AG09309 (cell line): ENCODE measurements around the gene SLF1.

Source experiments
- DNase-seq: peaks from one replicate; pipeline ENCODE4 v3.0.0-alpha.2; 2010; ENCODE audit warnings: low read depth
- H3K4me3 ChIP-seq: 2 replicates; pipeline ENCODE4 v1.5.1; 2011; ENCODE audit warnings: mild to moderate bottlenecking, low read depth, low read length, moderate library complexity; ENCODE audit not compliant: control insufficient read depth
- CTCF ChIP-seq: IDR thresholded peaks from 2 replicates; pipeline ENCODE4 v1.5.1; 2011; ENCODE audit warnings: mild to moderate bottlenecking, low read depth, low read length, inconsistent platforms; ENCODE audit not compliant: insufficient read depth, control insufficient read depth; ENCODE audit errors: missing control alignments

The SLF1 gene

GRCh38 chr5:94613583-94613982 is 4.9 kb upstream of the SLF1 start:
- H3K4me3 ChIP-seq, result no peak overlapping the region
- no peak for DNase-seq
- peak; percentile 13 for TF ChIP-seq CTCF

- DNase-seq, result no peak
- no peak overlapping the region for H3K4me3 ChIP-seq
- TF ChIP-seq CTCF, result no peak
These were observed 4.2 kb upstream of the SLF1 start for GRCh38 chr5:94614156-94614805.

GRCh38 chr5:94615862-94616261 is 2.6 kb upstream of the SLF1 start:
- DNase-seq, result no peak
- no peak overlapping the region for H3K4me3 ChIP-seq
- no peak for TF ChIP-seq CTCF

GRCh38 chr5:94618029-94618492 is 408 bp upstream of the SLF1 start:
- TF ChIP-seq CTCF, result no peak
- DNase-seq, result no peak
- peak overlapping the region; percentile 85 for H3K4me3 ChIP-seq

GRCh38 chr5:94620256-94620655 is 1.8 kb downstream of the SLF1 start:
- no peak for TF ChIP-seq CTCF
- H3K4me3 ChIP-seq, result no peak overlapping the region
- DNase-seq, result no peak

- TF ChIP-seq CTCF, result no peak
- no peak overlapping the region for H3K4me3 ChIP-seq
- DNase-seq, result no peak
These were observed 3.3 kb downstream of the SLF1 start for GRCh38 chr5:94621763-94622162.
